Stimulated activated CD4-positive, alpha-beta T cell treated with anti-CD3 and anti-CD28 coated beads, Interleukin-12 subunit alpha, Interleukin-12 subunit beta, amount 100 ng/mL, for 24 hours (primary cell): ENCODE measurements around the gene CTSL.

Experiments used
- DNase-seq, 2 experiments: peaks; one replicate each; pipeline ENCODE4 v3.0.0-alpha.2; 2020; ENCODE audit warnings: low read depth in 2 of 2

CTSL gene

GRCh38 chr9:87699835-87700234 is 26.1 kb upstream of the CTSL start:
- no peak for DNase-seq

- DNase-seq, result no peak
These were observed 24.4 kb upstream of the CTSL start for GRCh38 chr9:87701491-87701890.

DNA sequence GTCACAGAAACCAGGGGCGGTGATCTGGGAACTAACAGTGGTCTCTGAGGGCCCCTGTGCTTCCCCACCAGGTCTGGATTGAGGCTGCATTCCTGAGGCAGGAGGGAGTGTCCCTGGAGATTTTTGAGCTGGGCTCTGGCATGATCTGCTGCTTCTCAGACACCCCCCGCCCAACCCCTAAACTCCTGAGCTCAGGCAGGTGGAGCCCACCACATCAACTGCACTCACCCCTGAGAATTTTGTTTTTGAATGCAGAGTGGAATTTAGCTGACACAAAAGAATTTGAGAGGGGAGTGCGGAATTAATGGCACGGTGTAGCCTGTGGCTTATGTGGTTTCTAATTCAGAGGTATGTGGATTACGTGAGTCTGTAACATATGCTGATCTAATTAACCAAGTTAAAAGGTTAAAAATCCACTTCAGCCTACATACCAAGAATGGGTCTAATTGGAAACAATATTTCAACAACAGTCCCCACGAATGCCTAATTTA is 23.9 kb upstream of the CTSL start:
- DNase-seq, result no peak

DNA sequence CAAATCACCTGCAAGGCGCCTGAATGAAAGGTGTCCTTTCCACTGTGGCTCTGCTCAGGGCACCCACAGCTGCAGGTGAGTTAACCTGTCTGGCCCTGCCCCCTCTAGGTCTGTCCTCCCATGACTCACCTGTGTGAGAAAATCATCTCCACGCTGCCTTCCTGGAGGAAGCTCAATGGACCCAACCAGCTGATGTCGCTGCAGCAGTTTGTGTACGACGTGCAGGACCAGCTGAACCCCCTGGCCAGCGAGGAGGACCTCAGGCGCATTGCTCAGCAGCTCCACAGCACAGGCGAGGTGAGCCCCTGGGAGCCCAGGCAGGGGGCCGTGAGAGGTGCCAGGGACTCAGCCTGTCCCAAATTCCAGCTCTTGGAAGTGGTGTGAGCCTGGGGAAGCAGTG is 23.0 kb upstream of the CTSL start:
- no peak for DNase-seq

- no peak for DNase-seq
These were observed 22.2 kb upstream of the CTSL start for GRCh38 chr9:87703636-87704276.

DNA sequence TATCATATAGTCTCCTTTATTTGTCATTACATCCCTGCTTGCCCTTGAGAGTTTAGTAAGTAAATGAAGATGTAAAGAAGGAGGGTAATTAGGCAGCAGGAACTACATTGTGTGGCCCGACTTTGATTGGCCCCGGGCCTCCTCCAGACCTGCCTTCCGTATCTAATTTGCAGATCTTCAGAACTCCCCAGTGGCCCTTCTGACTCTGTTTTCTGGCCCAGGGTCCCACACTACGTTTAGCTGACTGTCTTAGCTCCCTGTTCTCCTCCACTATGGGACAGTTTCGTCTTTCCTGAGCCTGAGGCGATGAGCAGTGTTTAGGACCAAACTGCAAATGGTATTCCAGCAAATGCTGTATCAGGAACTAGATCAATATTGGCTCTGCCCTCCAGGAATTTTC is 21.6 kb upstream of the CTSL start:
- no peak for DNase-seq

GRCh38 chr9:87706066-87706739 is 19.7 kb upstream of the CTSL start:
- DNase-seq, result no peak

- no peak for DNase-seq
These were observed 18.0 kb upstream of the CTSL start for GRCh38 chr9:87707805-87708506.

DNA sequence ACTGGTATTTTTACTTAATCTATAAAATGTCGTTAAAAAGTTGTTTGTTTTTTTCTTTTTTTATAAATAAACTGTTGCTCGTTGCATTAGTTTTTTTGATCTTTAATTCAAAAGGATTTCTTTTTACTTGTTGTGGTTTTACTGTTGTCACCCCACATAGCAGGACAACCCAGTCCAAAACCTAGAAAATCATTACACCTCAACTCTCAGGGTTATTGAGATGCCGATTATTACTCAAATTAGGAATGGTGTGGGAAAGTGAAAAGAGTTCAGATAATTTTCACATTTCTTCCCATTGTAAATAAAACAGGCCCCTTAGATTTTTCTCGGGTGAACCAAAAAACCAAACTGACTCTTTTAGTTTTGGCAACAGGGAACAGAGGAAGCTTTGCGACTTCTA is 17.4 kb upstream of the CTSL start:
- DNase-seq, result no peak

- no peak for DNase-seq
These were observed 16.8 kb upstream of the CTSL start for GRCh38 chr9:87708986-87709728.

DNA sequence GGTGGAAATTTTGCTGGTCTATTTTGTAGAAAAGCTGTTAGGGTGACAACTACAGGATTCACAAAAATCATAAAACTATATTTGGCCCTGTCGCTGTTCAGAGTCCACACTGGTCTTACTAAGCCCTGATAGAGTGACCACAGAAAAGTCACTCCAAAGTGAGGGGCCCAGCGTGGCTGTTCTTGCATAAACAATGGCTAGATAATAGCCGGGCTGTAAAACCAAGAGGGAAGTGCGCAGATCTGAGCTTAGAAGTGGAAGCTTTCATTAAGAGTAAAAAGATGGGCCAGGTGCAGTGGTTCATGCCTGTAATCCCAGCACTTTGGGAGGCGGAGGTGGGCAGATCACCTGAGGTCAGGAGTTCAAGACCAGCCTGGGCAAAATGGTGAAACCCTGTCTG is 15.5 kb upstream of the CTSL start:
- DNase-seq, result no peak

DNA sequence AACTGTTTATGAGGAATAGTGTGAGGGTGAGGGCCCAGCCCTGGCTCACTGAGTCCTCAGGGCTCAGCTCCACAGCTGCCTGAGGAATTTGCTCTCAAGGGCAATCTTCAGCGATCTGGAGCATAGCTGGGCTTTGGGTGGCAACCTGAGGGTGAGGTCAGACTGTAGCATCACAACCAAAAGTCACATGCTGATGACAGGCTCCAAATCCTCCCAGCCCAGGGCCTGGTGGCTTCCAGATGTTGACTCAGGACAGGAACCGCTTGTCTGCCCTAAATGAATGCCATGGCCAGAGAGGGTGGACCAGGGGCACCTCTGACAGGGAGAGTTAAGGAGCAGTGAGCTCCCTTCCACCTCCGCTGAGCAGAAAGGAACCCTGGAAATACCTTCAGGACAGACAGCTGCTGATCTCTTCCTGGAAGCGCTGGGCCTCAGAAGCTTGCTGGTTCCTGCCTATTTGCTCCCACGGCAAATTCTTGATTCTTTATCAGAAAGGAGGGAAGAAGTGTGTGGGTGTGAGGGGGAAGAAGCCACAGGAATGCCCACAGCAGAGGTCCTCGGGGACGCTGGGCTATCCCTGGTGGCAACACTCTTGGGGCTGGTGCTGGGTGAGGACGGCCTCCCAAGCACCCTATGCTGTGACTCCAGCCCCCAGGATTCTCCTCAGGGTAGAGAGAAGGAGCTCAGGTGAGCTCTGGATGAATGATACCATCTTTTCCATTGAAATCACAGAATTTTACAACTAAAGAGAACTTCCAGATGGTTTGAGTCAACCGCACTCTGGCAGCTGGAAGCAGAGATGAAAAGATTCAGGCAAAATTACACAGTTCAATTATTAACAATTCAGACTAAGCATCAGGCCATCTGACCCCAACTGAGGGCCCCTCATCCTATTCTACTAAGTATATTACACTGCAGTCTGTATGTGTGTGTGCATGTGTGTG is 13.8 kb upstream of the CTSL start:
- DNase-seq, result no peak

- no peak for DNase-seq
These were observed 13.1 kb upstream of the CTSL start for GRCh38 chr9:87712801-87713277.

- DNase-seq, result peak in 1 of 2 experiments; percentile 28
These were observed 12.5 kb upstream of the CTSL start for GRCh38 chr9:87713278-87713987.

DNA sequence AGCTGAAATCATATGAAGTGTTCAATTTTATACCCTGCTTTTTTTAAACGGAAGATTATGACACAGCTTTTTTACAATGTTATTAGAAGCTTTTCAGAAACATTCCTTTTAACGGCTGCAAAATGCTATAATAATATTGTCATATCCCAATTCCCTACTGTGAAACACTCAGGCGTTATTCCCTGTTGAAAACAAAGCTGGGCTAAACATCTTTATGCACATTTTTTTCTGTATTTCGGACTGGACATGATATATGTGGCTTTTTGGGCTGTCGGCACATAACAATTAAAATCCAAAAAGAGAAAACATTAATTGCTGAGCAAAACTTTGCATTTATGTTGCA is 12.0 kb upstream of the CTSL start:
- no peak for DNase-seq

DNA sequence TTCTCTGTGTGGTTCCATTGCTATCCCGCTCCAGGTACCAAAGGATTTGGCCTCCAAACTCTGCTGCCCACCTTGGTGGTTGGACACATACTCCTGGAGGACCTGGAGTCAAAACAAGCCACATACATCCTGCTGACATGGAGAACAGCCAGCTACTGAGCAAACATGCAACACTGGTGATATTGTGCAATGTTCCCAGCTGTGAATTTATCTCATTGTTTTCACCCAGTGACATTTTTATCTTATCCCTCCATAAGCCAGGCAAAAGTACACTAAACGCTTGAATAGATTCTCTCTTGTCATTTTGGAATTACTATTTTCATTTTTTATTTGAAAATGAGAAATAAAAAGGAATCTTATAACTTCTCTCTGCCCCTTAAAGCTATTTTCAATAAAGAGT is 11.1 kb upstream of the CTSL start:
- DNase-seq, result no peak

DNA sequence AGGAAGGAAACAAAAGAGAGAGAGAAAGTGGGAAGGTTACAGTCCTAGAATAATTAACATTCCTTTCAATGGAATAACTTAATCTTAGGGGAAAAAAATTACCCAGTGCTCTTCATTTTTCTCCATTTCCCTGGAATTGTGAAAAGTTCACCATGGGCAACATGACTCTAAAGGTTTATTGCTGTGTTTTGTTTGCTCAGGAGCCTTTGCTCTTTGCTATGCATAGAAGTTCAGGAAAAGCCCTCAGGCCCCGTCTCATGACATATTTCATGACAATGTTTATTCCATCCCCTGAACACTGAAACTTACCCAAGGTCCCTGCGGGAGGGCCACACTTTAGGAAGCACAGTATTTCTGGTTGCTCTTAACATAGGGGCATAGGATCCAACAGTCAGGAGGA is 9.8 kb upstream of the CTSL start:
- DNase-seq, result no peak

DNA sequence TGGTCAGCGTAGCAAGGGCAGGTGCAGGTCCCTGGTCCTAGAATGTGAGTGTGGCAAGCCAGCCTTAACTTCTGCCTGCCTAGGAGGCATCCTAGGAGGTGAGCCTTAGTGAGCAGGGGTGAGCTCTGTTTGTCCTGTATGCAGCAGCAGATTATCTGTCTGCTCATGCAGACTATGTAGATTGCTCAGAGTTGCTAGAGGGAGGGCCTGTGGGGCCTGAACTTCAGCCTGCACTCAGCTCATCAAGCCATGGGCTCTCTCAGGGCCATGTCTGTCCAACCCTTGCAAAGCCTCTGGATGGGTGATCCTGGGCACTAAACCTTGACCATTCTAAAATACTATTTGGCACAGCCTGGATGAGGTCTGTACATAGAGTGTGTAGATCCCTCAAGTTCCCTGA is 8.5 kb upstream of the CTSL start:
- no peak for DNase-seq

- DNase-seq, result no peak
These were observed 7.7 kb upstream of the CTSL start for GRCh38 chr9:87718231-87718630.

- DNase-seq, result no peak
These were observed 6.9 kb upstream of the CTSL start for GRCh38 chr9:87718852-87719612.
